Osteoblast (primary cell): ENCODE results near the gene PTPRT. TPM values are rescaled to one million over a fixed set of nuclear protein-coding genes. Genes with fewer than 3 reads are reported as not detected.

Experiments used
- DNase-seq: peaks from one replicate; pipeline ENCODE4 v3.0.0; 2011; ENCODE audit warnings: low spot score, mixed read lengths; ENCODE audit not compliant: insufficient read length; ENCODE audit errors: missing footprints
- H2AFZ ChIP-seq: 2 replicates; pipeline ENCODE4 v1.6.0; 2011; ENCODE audit warnings: mild to moderate bottlenecking, low read length
- H3K27ac ChIP-seq: 2 replicates; pipeline ENCODE4 v1.5.1; 2011; ENCODE audit warnings: mild to moderate bottlenecking, low read depth, low read length, moderate library complexity
- H3K27me3 ChIP-seq: 2 replicates; pipeline ENCODE4 v1.6.0; 2012; ENCODE audit warnings: mild to moderate bottlenecking, control low read depth, inconsistent platforms, low read length, moderate library complexity; ENCODE audit not compliant: insufficient read depth
- H3K36me3 ChIP-seq: 2 replicates; pipeline ENCODE4 v1.5.1; 2011; ENCODE audit warnings: mild to moderate bottlenecking, low read length, control low read depth, moderate library complexity; ENCODE audit not compliant: insufficient read depth
- H3K4me1 ChIP-seq: 2 replicates; pipeline ENCODE4 v1.5.1; 2011; ENCODE audit warnings: mild to moderate bottlenecking, low read length, control low read depth, moderate library complexity; ENCODE audit not compliant: insufficient read depth
- H3K4me2 ChIP-seq: 2 replicates; pipeline ENCODE4 v1.6.0; 2011; ENCODE audit warnings: mild to moderate bottlenecking, low read length; ENCODE audit not compliant: insufficient read depth
- H3K4me3 ChIP-seq: fragments of 200-600 bp; sonication (generic); 3 replicates; pipeline ENCODE4 v1.5.1; 2012; ENCODE audit warnings: mild to moderate bottlenecking, low read length, inconsistent platforms; ENCODE audit not compliant: insufficient read depth
- H3K79me2 ChIP-seq: 2 replicates; pipeline ENCODE4 v1.6.0; 2012; ENCODE audit warnings: mild to moderate bottlenecking, low read length, control low read depth, inconsistent platforms; ENCODE audit not compliant: insufficient read depth
- H3K9me3 ChIP-seq: 2 replicates; pipeline ENCODE4 v1.5.1; 2011; ENCODE audit warnings: low read depth, low read length, control low read depth
- H4K20me1 ChIP-seq: 2 replicates; pipeline ENCODE4 v1.6.0; 2012; ENCODE audit warnings: mild to moderate bottlenecking, low read length, control low read depth; ENCODE audit not compliant: insufficient read depth
- CTCF ChIP-seq: IDR thresholded peaks from 2 replicates; pipeline ENCODE4 v1.5.1; 2011; ENCODE audit warnings: mild to moderate bottlenecking, low read depth, low read length, moderate library complexity; ENCODE audit errors: extremely low read depth
- total RNA-seq: library from RNA; depleted of rRNA; stranded (reverse); fragments of >200 nt; gene quantifications from 2 replicates; pipeline ENCODE4 v1.2.3, GENCODE V29; 2012

The PTPRT gene
- total RNA-seq, 1 donor, result not detected

GRCh38 chr20:42530855-42531448 is 658.8 kb downstream of the PTPRT start:
- Histone ChIP-seq H3K27me3 (no peaks in the 10 kb centered on the region), H3K27ac (no peak overlapping the region), H2AFZ (no peak overlapping the region), H3K4me2 (no peak overlapping the region), H3K79me2 (no peaks in the 10 kb centered on the region), H3K36me3 (no peaks in the 10 kb centered on the region), H3K4me3 (no peak overlapping the region), H4K20me1 (no peaks in the 10 kb centered on the region), H3K4me1 (no peaks in the 10 kb centered on the region), H3K9me3 (no peaks in the 10 kb centered on the region)
- peak; percentile 25 for DNase-seq
- TF ChIP-seq CTCF, result no peak

GRCh38 chr20:42530191-42530590 is 659.5 kb downstream of the PTPRT start:
- Histone ChIP-seq H3K4me3 (no peak overlapping the region), H3K27me3 (no peaks in the 10 kb centered on the region), H3K9me3 (no peaks in the 10 kb centered on the region), H3K4me2 (no peak overlapping the region), H3K36me3 (no peaks in the 10 kb centered on the region), H3K4me1 (no peaks in the 10 kb centered on the region), H2AFZ (no peak overlapping the region), H3K79me2 (no peaks in the 10 kb centered on the region), H3K27ac (no peak overlapping the region), H4K20me1 (no peaks in the 10 kb centered on the region)
- TF ChIP-seq CTCF, result no peak
- DNase-seq, result no peak

GRCh38 chr20:42524058-42524457 is 665.6 kb downstream of the PTPRT start:
- H4K20me1 ChIP-seq, result no peaks in the 10 kb centered on the region
- no peak overlapping the region for H3K4me3 ChIP-seq
- H3K4me1 ChIP-seq, result no peaks in the 10 kb centered on the region
- H3K36me3 ChIP-seq, result no peaks in the 10 kb centered on the region
- H2AFZ ChIP-seq, result no peak overlapping the region
- no peaks in the 10 kb centered on the region for H3K9me3 ChIP-seq
- no peaks in the 10 kb centered on the region for H3K79me2 ChIP-seq
- no peaks in the 10 kb centered on the region for H3K27me3 ChIP-seq
- H3K4me2 ChIP-seq, result no peak overlapping the region
- H3K27ac ChIP-seq, result no peak overlapping the region
- no peak for TF ChIP-seq CTCF
- no peak for DNase-seq

- Histone ChIP-seq H3K79me2 (no peaks in the 10 kb centered on the region), H3K4me1 (no peaks in the 10 kb centered on the region)
Measured at GRCh38 chr20:42516692-42517091, 673.0 kb downstream of the PTPRT start.

More at GRCh38 chr20:42516692-42517091, 673.0 kb downstream of the PTPRT start:
- H3K27me3 ChIP-seq, result no peaks in the 10 kb centered on the region
- DNase-seq, result no peak
- H4K20me1 ChIP-seq, result no peaks in the 10 kb centered on the region
- no peaks in the 10 kb centered on the region for H3K36me3 ChIP-seq
- no peak for TF ChIP-seq CTCF
- H3K9me3 ChIP-seq, result no peaks in the 10 kb centered on the region
- H3K27ac ChIP-seq, result no peak overlapping the region
- H3K4me2 ChIP-seq, result no peak overlapping the region
- H3K4me3 ChIP-seq, result no peak overlapping the region
- no peak overlapping the region for H2AFZ ChIP-seq
